Bladder microvascular endothelial cell (primary cell): ENCODE measurements around the gene GABBR1. TPM values are rescaled to one million over a fixed set of nuclear protein-coding genes. Genes with fewer than 3 reads are reported as not detected.

ENCODE experiments used
- total RNA-seq: library from RNA; depleted of rRNA; stranded (reverse); fragments of >200 nt; gene quantifications from 2 replicates; pipeline ENCODE4 v1.2.3, GENCODE V29; 2014

Gene GABBR1
- total RNA-seq: 2.3 and 7.2 TPM in 2 replicates

GRCh38 chr6:29632789-29633533, at the start of gene GABBR1:
GABBR1 (minus strand) TSS chr6:29633183; CDS start chr6:29632385, 798 bp downstream.

GRCh38 chr6:29680904-29681303, 47.9 kb upstream of the GABBR1 start, which contains the start of gene ZFP57:
ZFP57 (minus strand) TSS chr6:29681152; CDS start chr6:29677003, 4,149 bp downstream.

GRCh38 chr6:29656798-29657197, 23.8 kb upstream of the GABBR1 start, which contains the start of gene MOG:
MOG (plus strand) TSS chr6:29657092; CDS start chr6:29657210, 118 bp downstream.

GRCh38 chr6:29584821-29585220, 48.2 kb downstream of the GABBR1 start, which contains the start of gene OR2H2:
OR2H2 (plus strand) TSS chr6:29585121; CDS start chr6:29587945, 2,824 bp downstream.

GRCh38 chr6:29559524-29560287, 73.3 kb downstream of the GABBR1 start, which contains the start of gene UBD:
UBD (minus strand) TSS chr6:29559732; CDS start chr6:29559701, 31 bp downstream.

Other genes with a start within 250 kb of the GABBR1 start
- not detected in 2 replicates for gene OR12D2, start 237.6 kb downstream of the GABBR1 start, total RNA-seq
- gene OR12D1, start 218.3 kb downstream of the GABBR1 start, total RNA-seq: not detected in 2 replicates
- not detected in 2 replicates for gene OR10C1, start 193.9 kb downstream of the GABBR1 start, total RNA-seq
- not detected in 2 replicates for gene OR11A1, start 176.1 kb downstream of the GABBR1 start, total RNA-seq
- not detected in 2 replicates for gene OR2H1, start 176.0 kb downstream of the GABBR1 start, total RNA-seq
- gene MAS1L, start 145.2 kb downstream of the GABBR1 start, total RNA-seq: not detected in 2 replicates
- gene UBD, start 73.5 kb downstream of the GABBR1 start, total RNA-seq: 7.0 and 231 TPM in 2 replicates
- not detected in 2 replicates for gene OR2H2, start 48.1 kb downstream of the GABBR1 start, total RNA-seq
- not detected in 2 replicates for gene MOG, start 23.9 kb upstream of the GABBR1 start, total RNA-seq
- not detected in 2 replicates for gene ZFP57, start 48.0 kb upstream of the GABBR1 start, total RNA-seq
- 25.6 and 73.2 TPM in 2 replicates for gene HLA-F, start 90.3 kb upstream of the GABBR1 start, total RNA-seq
- gene HLA-G, start 194.6 kb upstream of the GABBR1 start, total RNA-seq: not detected in 2 replicates